GM12801 (cell line): ENCODE measurements around the gene NRP2.

Experiments used
- TF ChIP-seq, protein P1 (sequence below): IDR thresholded peaks from one replicate; pipeline ENCODE4 v1.5.1; 2011; ENCODE audit warnings: control low read depth; ENCODE audit not compliant: insufficient read length; ENCODE audit errors: extremely low read depth

Gene NRP2

GRCh38 chr2:205835251-205835791, 153.0 kb downstream of the NRP2 start:
- TF ChIP-seq, protein P1, sequence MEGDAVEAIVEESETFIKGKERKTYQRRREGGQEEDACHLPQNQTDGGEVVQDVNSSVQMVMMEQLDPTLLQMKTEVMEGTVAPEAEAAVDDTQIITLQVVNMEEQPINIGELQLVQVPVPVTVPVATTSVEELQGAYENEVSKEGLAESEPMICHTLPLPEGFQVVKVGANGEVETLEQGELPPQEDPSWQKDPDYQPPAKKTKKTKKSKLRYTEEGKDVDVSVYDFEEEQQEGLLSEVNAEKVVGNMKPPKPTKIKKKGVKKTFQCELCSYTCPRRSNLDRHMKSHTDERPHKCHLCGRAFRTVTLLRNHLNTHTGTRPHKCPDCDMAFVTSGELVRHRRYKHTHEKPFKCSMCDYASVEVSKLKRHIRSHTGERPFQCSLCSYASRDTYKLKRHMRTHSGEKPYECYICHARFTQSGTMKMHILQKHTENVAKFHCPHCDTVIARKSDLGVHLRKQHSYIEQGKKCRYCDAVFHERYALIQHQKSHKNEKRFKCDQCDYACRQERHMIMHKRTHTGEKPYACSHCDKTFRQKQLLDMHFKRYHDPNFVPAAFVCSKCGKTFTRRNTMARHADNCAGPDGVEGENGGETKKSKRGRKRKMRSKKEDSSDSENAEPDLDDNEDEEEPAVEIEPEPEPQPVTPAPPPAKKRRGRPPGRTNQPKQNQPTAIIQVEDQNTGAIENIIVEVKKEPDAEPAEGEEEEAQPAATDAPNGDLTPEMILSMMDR: no peak

GRCh38 chr2:205835923-205836322, 153.6 kb downstream of the NRP2 start:
- TF ChIP-seq, protein P1: no peak

- TF ChIP-seq, protein P1: no peak
These were observed 154.3 kb downstream of the NRP2 start for GRCh38 chr2:205836477-205837221.

DNA sequence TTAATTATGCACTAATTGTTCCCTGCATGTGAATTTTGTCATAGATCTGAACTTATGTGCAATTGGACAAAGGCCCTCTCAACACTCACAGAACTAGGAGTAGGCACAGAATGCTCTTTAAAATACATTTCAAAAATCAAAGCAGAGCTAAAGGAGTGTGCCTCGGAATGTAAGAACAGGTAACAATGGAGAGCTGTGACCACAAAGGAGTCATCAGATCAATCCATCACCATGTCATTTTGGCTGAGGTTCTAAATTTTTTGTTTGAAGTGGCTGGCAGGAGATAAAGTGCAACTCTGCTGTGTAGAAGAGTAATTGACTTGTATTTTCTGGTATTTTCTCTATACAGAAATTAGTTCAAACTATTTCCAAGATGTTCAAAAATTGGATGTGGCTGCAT, 155.4 kb downstream of the NRP2 start:
- TF ChIP-seq, protein P1: no peak

DNA sequence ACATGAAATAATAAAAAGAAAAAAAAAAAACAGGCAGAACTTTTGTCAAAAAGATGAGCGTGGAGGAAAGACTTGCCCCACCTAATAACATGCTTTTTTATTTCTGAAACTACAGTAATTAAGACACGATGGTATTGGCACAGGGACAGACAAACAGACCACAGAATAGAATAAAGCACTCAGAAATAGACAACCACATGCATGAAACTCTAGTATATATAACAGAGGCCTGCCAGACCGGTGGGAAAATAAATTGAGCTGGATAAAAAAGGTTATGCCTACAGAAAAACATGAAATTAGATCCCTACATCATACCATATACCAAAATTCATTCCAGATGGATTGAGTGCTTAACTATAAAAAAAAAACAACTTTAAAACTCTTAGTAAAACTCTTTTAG, 163.1 kb downstream of the NRP2 start:
- TF ChIP-seq, protein P1: no peak
